Measurements from ENCODE around the gene C5orf34. TPM values are rescaled to one million over a fixed set of nuclear protein-coding genes. Genes with fewer than 3 reads are reported as not detected.

C5orf34 gene
- total RNA-seq, 1 experiment from 2014 or later, result 7.0 TPM

DNA sequence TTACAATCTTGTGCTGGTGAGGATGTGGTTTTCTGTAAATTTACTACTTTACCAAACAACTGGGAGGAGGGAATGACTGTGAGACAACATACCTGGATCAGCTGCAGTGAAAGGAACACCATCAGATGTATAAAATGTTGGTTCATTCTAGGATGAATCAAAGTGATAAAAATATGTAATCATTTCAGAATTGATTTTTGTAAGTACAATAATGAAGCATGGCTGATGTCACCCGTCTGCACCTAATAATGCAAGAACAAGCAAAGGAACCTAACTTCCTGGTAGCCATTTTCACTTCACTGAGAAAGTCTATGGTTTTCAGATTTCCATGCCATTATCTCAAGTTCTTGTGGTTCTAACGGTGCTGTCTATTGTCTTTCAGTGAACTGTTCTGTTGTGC, 18.7 kb upstream of the C5orf34 start:
- TF ChIP-seq CTCF (IDR thresholded peaks at IDR 0.05; ENCODE audit: insufficient read depth in 1 of 2, low read depth in 1 of 2, low read length in 1 of 2, severe bottlenecking in 1 of 2, unreplicated experiment in 1 of 2), result no peak
- no TSS peak for BruUV-seq (replicated peaks)
- Histone ChIP-seq H3K4me3 (ENCODE audit: low read depth, low read length) (no peak overlapping the region), H3K36me3 (ENCODE audit: control insufficient read depth, insufficient read depth, low read length) (peaks cover 3% of the 10 kb centered on the region), H3K27me3 (replicated peaks; ENCODE audit: control insufficient read depth, insufficient read depth, low read length) (no peaks in the 10 kb centered on the region), H3K4me1 (no peaks in the 10 kb centered on the region), H3K9me3 (no peaks in the 10 kb centered on the region)
- Mint-ChIP-seq H3K4me1 (ENCODE audit: low read depth, unreplicated experiment) (no peaks in the 10 kb centered on the region), H3K27me3 (ENCODE audit: insufficient read depth, unreplicated experiment) (no peaks in the 10 kb centered on the region), H3K27ac (ENCODE audit: unreplicated experiment) (no peak overlapping the region), H3K36me3 (ENCODE audit: insufficient read depth, unreplicated experiment) (peaks cover 85% of the 10 kb centered on the region), H3K9me3 (ENCODE audit: unreplicated experiment) (no peaks in the 10 kb centered on the region), H3K4me3 (ENCODE audit: unreplicated experiment) (no peak overlapping the region)
- ChIA-PET CTCF (interaction anchor here (1.0 kb wide), 1 partner anchor 49 kb away, joined by 3 read pairs; the partner anchor contains the start of gene TMEM267), POLR2A (no interaction called here)
- intact Hi-C loops (cut with micrococcal nuclease; ENCODE audit: unreplicated experiment), result no loop called here
- DNase-seq, result no peak

DNA sequence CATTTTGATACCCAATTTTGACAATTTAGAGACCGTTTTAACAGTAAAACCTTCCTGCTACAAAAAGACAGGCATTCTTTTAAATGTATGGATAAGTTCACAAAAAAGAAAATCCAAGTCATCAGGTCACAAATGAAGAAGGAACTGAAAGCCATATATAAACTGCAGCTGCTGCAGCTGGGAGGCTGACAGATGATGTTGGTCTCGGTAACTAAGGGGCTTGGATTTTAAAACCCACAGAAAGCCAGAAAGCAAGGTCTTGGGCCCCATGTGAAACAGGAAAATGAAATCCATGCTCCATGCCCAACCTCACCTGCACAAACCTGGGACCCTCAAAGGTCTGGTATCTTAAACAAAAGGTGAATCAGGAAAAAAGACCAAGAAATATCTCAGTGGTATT, 15.7 kb upstream of the C5orf34 start:
- BruUV-seq (replicated peaks), result no TSS peak
- peaks cover 87% of the 10 kb centered on the region for H3K36me3 Mint-ChIP-seq (ENCODE audit: insufficient read depth, unreplicated experiment)

DNA sequence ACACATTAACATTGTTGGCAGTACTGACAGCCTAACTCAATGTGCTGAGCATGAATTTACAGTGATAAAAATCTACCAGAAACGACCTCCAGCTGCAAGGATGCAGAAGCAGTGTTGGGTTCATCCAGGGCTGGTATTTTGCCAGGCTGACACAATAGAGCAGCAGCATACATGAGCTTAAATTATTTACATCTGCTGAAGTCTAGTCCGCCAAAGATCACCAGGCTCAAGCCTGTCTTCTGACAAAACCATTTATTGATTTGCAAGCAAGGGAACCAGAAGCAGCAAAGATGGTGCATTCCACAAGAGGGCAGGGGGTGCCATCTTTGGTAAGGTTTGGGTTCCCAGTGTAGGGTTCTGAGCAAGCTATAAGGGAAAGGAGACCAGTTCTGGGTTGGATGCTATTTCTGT, 8.7 kb upstream of the C5orf34 start:
- Mint-ChIP-seq H3K4me3 (ENCODE audit: unreplicated experiment) (no peak overlapping the region), H3K27me3 (ENCODE audit: insufficient read depth, unreplicated experiment) (no peaks in the 10 kb centered on the region), H3K9me3 (ENCODE audit: unreplicated experiment) (no peaks in the 10 kb centered on the region), H3K27ac (ENCODE audit: unreplicated experiment) (no peak overlapping the region), H3K36me3 (ENCODE audit: insufficient read depth, unreplicated experiment) (peaks cover 47% of the 10 kb centered on the region), H3K4me1 (ENCODE audit: low read depth, unreplicated experiment) (no peaks in the 10 kb centered on the region)
- H3K36me3 ChIP-seq (ENCODE audit: control insufficient read depth, insufficient read depth, low read length), result peaks cover 1% of the 10 kb centered on the region
- ChIA-PET CTCF (interaction anchor here (1.6 kb wide), 1 partner anchor 39 kb away, joined by 8 read pairs; the partner anchor contains the start of gene TMEM267), POLR2A (interaction anchor here (2.7 kb wide), 1 partner anchor 8 kb away, joined by 11 read pairs; the partner anchor contains the start of gene C5orf34)
- no peak overlapping the region for H3K4me3 ChIP-seq (ENCODE audit: low read depth, low read length)
- BruUV-seq (replicated peaks), result no TSS peak
- intact Hi-C loops (cut with micrococcal nuclease; ENCODE audit: unreplicated experiment), result no loop called here
- no peak for DNase-seq
- no peaks in the 10 kb centered on the region for H3K4me1 ChIP-seq
- H3K27me3 ChIP-seq (replicated peaks; ENCODE audit: control insufficient read depth, insufficient read depth, low read length), result no peaks in the 10 kb centered on the region
- H3K9me3 ChIP-seq, result no peaks in the 10 kb centered on the region
- TF ChIP-seq CTCF (IDR thresholded peaks at IDR 0.05; ENCODE audit: insufficient read depth in 1 of 2, low read depth in 1 of 2, low read length in 1 of 2, severe bottlenecking in 1 of 2, unreplicated experiment in 1 of 2), result no peak

More for the DNA sequence above, 15.7 kb upstream of the C5orf34 start:
- POLR2A ChIA-PET, result no interaction called here
- intact Hi-C loops (cut with micrococcal nuclease; ENCODE audit: unreplicated experiment), result no loop called here
- Histone ChIP-seq H3K4me3 (ENCODE audit: low read depth, low read length) (no peak overlapping the region), H3K36me3 (ENCODE audit: control insufficient read depth, insufficient read depth, low read length) (peaks cover 3% of the 10 kb centered on the region), H3K4me1 (no peaks in the 10 kb centered on the region), H3K27me3 (replicated peaks; ENCODE audit: control insufficient read depth, insufficient read depth, low read length) (no peaks in the 10 kb centered on the region), H3K9me3 (no peaks in the 10 kb centered on the region)
- H3K27ac Mint-ChIP-seq (ENCODE audit: unreplicated experiment), result no peak overlapping the region
- no peaks in the 10 kb centered on the region for H3K27me3 Mint-ChIP-seq (ENCODE audit: insufficient read depth, unreplicated experiment)
- H3K9me3 Mint-ChIP-seq (ENCODE audit: unreplicated experiment), result no peaks in the 10 kb centered on the region
- H3K4me3 Mint-ChIP-seq (ENCODE audit: unreplicated experiment), result no peak overlapping the region
- no peak for DNase-seq
- no peaks in the 10 kb centered on the region for H3K4me1 Mint-ChIP-seq (ENCODE audit: low read depth, unreplicated experiment)
- TF ChIP-seq CTCF (IDR thresholded peaks at IDR 0.05; ENCODE audit: insufficient read depth in 1 of 2, low read depth in 1 of 2, low read length in 1 of 2, severe bottlenecking in 1 of 2, unreplicated experiment in 1 of 2), result no peak
- CTCF ChIA-PET, result no interaction called here

All from Caco-2 (cell line).